SK-N-MC (cell line): ENCODE results near the gene DOK5.

ENCODE experiments used
- DNase-seq: peaks from one replicate; pipeline ENCODE4 v3.0.0-alpha.2; 2011; ENCODE audit warnings: low read depth, low spot score
- H3K27ac ChIP-seq: fragments of 200-600 bp; sonication (generic); 2 replicates; pipeline ENCODE4 v1.5.1; 2016; ENCODE audit warnings: mixed run types
- H3K36me3 ChIP-seq: fragments of 200-600 bp; sonication (generic); 2 replicates; pipeline ENCODE4 v1.6.1; 2017; ENCODE audit warnings: antibody characterized with exemption, low read length, mixed read lengths; ENCODE audit not compliant: insufficient read depth
- H3K4me3 ChIP-seq: fragments of 200-600 bp; sonication (generic); 2 replicates; pipeline ENCODE4 v1.5.1; 2016
- H3K9ac ChIP-seq: fragments of 200-600 bp; sonication (generic); 2 replicates; pipeline ENCODE4 v1.8.0; 2017; ENCODE audit warnings: mixed run types, mixed read lengths; ENCODE audit not compliant: insufficient read length
- H3K9me3 ChIP-seq: fragments of 200-600 bp; sonication (generic); 2 replicates; pipeline ENCODE4 v1.6.1; 2017; ENCODE audit warnings: low read depth, mild to moderate bottlenecking, antibody characterized with exemption, low read length, moderate library complexity, mixed read lengths
- EZH2 ChIP-seq: fragments of 200-600 bp; sonication (generic); IDR thresholded peaks from one replicate; pipeline ENCODE4 v1.6.1; 2017; ENCODE audit warnings: antibody characterized with exemption
- FOXP2 ChIP-seq: optimal IDR thresholded peaks from 2 replicates; pipeline ENCODE3; 2011; ENCODE audit warnings: mild to moderate bottlenecking, moderate library complexity; ENCODE audit not compliant: insufficient read depth; ENCODE audit errors: extremely low read length, control extremely low read depth
- POLR2AphosphoS5 ChIP-seq: IDR thresholded peaks from 2 replicates; pipeline ENCODE4 v1.6.1; 2012; ENCODE audit warnings: mild to moderate bottlenecking, low read depth, low read length, borderline replicate concordance

The DOK5 gene

GRCh38 chr20:54589402-54590030, 114.1 kb downstream of the DOK5 start:
- TF ChIP-seq FOXP2 (no peak), EZH2 (no peak), POLR2AphosphoS5 (no peak)
- no peak overlapping the region for H3K27ac ChIP-seq
- H3K36me3 ChIP-seq, result no peaks in the 10 kb centered on the region
- no peak overlapping the region for H3K9ac ChIP-seq
- H3K9me3 ChIP-seq, result no peaks in the 10 kb centered on the region
- DNase-seq, result no peak
- H3K4me3 ChIP-seq, result no peak overlapping the region

- Histone ChIP-seq H3K4me3 (no peak overlapping the region), H3K36me3 (no peaks in the 10 kb centered on the region), H3K9ac (no peak overlapping the region), H3K27ac (no peak overlapping the region), H3K9me3 (no peaks in the 10 kb centered on the region)
- TF ChIP-seq POLR2AphosphoS5 (no peak), FOXP2 (no peak), EZH2 (no peak)
- DNase-seq, result no peak
Measured at GRCh38 chr20:54590856-54591255, 115.5 kb downstream of the DOK5 start.

- Histone ChIP-seq H3K27ac (no peak overlapping the region), H3K9me3 (no peaks in the 10 kb centered on the region), H3K4me3 (no peak overlapping the region), H3K9ac (no peak overlapping the region), H3K36me3 (no peaks in the 10 kb centered on the region)
- no peak for DNase-seq
- TF ChIP-seq FOXP2 (no peak), POLR2AphosphoS5 (no peak), EZH2 (no peak)
Measured at GRCh38 chr20:54596651-54597050, 121.3 kb downstream of the DOK5 start.

- no peaks in the 10 kb centered on the region for H3K36me3 ChIP-seq
- no peak for DNase-seq
- no peak overlapping the region for H3K4me3 ChIP-seq
- no peaks in the 10 kb centered on the region for H3K9me3 ChIP-seq
- H3K27ac ChIP-seq, result no peak overlapping the region
- TF ChIP-seq POLR2AphosphoS5 (no peak), FOXP2 (no peak)
- no peak overlapping the region for H3K9ac ChIP-seq
Measured at GRCh38 chr20:54598352-54598751, 123.0 kb downstream of the DOK5 start.

- no peak for TF ChIP-seq EZH2
- TF ChIP-seq FOXP2, result no peak
- no peak for TF ChIP-seq POLR2AphosphoS5
Measured at GRCh38 chr20:54600634-54601033, 125.2 kb downstream of the DOK5 start.

GRCh38 chr20:54601831-54602515, 126.6 kb downstream of the DOK5 start:
- Histone ChIP-seq H3K4me3 (no peak overlapping the region), H3K36me3 (no peaks in the 10 kb centered on the region), H3K9ac (no peak overlapping the region), H3K27ac (no peak overlapping the region), H3K9me3 (no peaks in the 10 kb centered on the region)
- no peak for DNase-seq
- TF ChIP-seq FOXP2, result no peak

More at GRCh38 chr20:54600634-54601033, 125.2 kb downstream of the DOK5 start:
- no peak for DNase-seq
- H3K9me3 ChIP-seq, result no peaks in the 10 kb centered on the region
- H3K36me3 ChIP-seq, result no peaks in the 10 kb centered on the region
- H3K4me3 ChIP-seq, result no peak overlapping the region
- no peak overlapping the region for H3K9ac ChIP-seq
- no peak overlapping the region for H3K27ac ChIP-seq

- Histone ChIP-seq H3K9ac (no peak overlapping the region), H3K27ac (no peak overlapping the region), H3K9me3 (no peaks in the 10 kb centered on the region), H3K36me3 (no peaks in the 10 kb centered on the region), H3K4me3 (no peak overlapping the region)
- DNase-seq, result no peak
- TF ChIP-seq FOXP2 (no peak), EZH2 (no peak), POLR2AphosphoS5 (no peak)
Measured at GRCh38 chr20:54605319-54605718, 129.9 kb downstream of the DOK5 start.

GRCh38 chr20:54606380-54606779, 131.0 kb downstream of the DOK5 start:
- H3K36me3 ChIP-seq, result no peaks in the 10 kb centered on the region
- no peak overlapping the region for H3K4me3 ChIP-seq
- no peak overlapping the region for H3K9ac ChIP-seq
- H3K9me3 ChIP-seq, result no peaks in the 10 kb centered on the region
- H3K27ac ChIP-seq, result no peak overlapping the region
- TF ChIP-seq FOXP2, result no peak
- DNase-seq, result no peak
